ENCODE results near the gene EFCAB14. TPM values are rescaled to one million over a fixed set of nuclear protein-coding genes. Genes with fewer than 3 reads are reported as not detected.

Gene EFCAB14
- total and polyA plus RNA-seq, 10 of the 15 experiments (the other 5 are each of a cell fraction or from before 2014, with no cell fraction given): 7.8 to 66.0 (median 41.6) TPM

DNA sequence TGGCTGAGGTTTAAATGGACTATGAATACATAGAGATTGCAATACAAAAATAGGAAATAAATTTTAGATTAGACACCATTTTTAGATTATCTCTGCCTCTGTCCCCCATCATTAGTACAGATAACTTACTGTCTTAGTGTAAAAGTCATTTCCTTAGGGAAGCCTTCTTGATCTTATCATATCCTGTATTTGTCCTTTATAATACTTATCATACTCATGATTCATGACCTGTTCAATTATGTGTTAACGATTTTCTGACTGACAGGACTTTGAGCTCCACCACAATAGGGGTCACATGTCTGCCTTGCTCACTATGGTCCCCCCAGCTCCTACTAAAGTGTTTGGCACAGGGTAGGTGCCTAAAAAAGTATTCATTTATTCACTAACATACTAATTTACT is 32.7 kb downstream of the EFCAB14 start:
- H3K9me3 ChIP-seq (replicated peaks; ENCODE audit: control insufficient read depth, insufficient read depth, low read length): no peaks in the 10 kb centered on the region
- intact Hi-C loops (cut with micrococcal nuclease; ENCODE audit: unreplicated experiment): no loop called here
- FAIRE-seq (no peak), ATAC-seq (no peak), DNase-seq (ENCODE audit: low read depth, low spot score) (no peak)
- no TSS peak for BruUV-seq (replicated peaks)
- no peak overlapping the region for H3K27ac ChIP-seq (ENCODE audit: control insufficient read depth, insufficient read depth)
- SMC1A ChIA-PET (ENCODE audit: uncharacterized antibody, unreplicated experiment): interaction anchor here (0.9 to 3.1 kb wide), 3 partner anchors 10 to 21 kb away, joined by 3 to 8 read pairs (median 3); no protein-coding TSS in a partner anchor
- no peaks in the 10 kb centered on the region for H4K20me1 ChIP-seq (ENCODE audit: control insufficient read depth, insufficient read depth)
- RAD21 ChIA-PET (ENCODE audit: unreplicated experiment): no interaction called here
- POLR2A ChIA-PET: no interaction called here
- no peak overlapping the region for H3K9ac ChIP-seq (ENCODE audit: control insufficient read depth, insufficient read depth, low read length)
- CTCF ChIA-PET: interaction anchor here (1.5 kb wide), 1 partner anchor 38 kb away, joined by 3 read pairs; no protein-coding TSS in a partner anchor
- H3K4me3 ChIP-seq: no peak overlapping the region
- in situ Hi-C loops (cut with MboI): no loop called here
- no peaks in the 10 kb centered on the region for H3K4me1 ChIP-seq (ENCODE audit: control insufficient read depth, insufficient read depth, low read length)
- no peak overlapping the region for H3K4me2 ChIP-seq (ENCODE audit: control insufficient read depth, insufficient read depth)
- no peaks in the 10 kb centered on the region for H3K79me2 ChIP-seq (ENCODE audit: control insufficient read depth, insufficient read depth, low read length)
- H2AFZ ChIP-seq (ENCODE audit: control insufficient read depth, low read depth, low read length): no peak overlapping the region
- WGBS (ENCODE audit: insufficient coverage, insufficient replicate concordance, low lambda C conversion rate, missing lambda C conversion rate): 46% methylated on average over 1 of the region's 1 CpG
- no peaks in the 10 kb centered on the region for H3K27me3 ChIP-seq (replicated peaks in 1 of 2; ENCODE audit: control insufficient read depth in 2 of 2, insufficient read depth in 2 of 2, low read length in 1 of 2)
- peaks cover 16 to 43% of the 10 kb centered on the region in 2 experiments for H3K36me3 ChIP-seq (ENCODE audit: control insufficient read depth in 2 of 2, insufficient read depth in 2 of 2, low read length in 1 of 2)
- TF ChIP-seq DPF2 (IDR thresholded peaks at IDR 0.05) (no peak), STAT3 (IDR thresholded peaks at IDR 0.05; ENCODE audit: low read depth, low read length) (no peak), CBFB (IDR thresholded peaks at IDR 0.05; ENCODE audit: low read depth) (no peak), NR2F1 (conservative IDR thresholded peaks at IDR 0.05) (no peak), EZH2 (IDR thresholded peaks at IDR 0.05; ENCODE audit: borderline replicate concordance, control insufficient read depth, low read depth, low read length) (no peak), HDAC2 (IDR thresholded peaks at IDR 0.05) (no peak), MTA3 (IDR thresholded peaks at IDR 0.05; ENCODE audit: borderline replicate concordance, low read length) (no peak), POU2F2 (IDR thresholded peaks at IDR 0.05; ENCODE audit: borderline replicate concordance, low read depth, low read length) (no peak), GABPA (IDR thresholded peaks at IDR 0.05; ENCODE audit: low read depth) (no peak), IKZF1 (conservative IDR thresholded peaks at IDR 0.05) (no peak), TCF7 (IDR thresholded peaks at IDR 0.05; ENCODE audit: borderline replicate concordance) (no peak), CEBPB (IDR thresholded peaks at IDR 0.05; ENCODE audit: borderline replicate concordance in 1 of 2, low read depth in 2 of 2, low read length in 2 of 2) (no peak), ZNF24 (IDR thresholded peaks at IDR 0.05) (no peak)
- TF ChIP-seq, protein P1, sequence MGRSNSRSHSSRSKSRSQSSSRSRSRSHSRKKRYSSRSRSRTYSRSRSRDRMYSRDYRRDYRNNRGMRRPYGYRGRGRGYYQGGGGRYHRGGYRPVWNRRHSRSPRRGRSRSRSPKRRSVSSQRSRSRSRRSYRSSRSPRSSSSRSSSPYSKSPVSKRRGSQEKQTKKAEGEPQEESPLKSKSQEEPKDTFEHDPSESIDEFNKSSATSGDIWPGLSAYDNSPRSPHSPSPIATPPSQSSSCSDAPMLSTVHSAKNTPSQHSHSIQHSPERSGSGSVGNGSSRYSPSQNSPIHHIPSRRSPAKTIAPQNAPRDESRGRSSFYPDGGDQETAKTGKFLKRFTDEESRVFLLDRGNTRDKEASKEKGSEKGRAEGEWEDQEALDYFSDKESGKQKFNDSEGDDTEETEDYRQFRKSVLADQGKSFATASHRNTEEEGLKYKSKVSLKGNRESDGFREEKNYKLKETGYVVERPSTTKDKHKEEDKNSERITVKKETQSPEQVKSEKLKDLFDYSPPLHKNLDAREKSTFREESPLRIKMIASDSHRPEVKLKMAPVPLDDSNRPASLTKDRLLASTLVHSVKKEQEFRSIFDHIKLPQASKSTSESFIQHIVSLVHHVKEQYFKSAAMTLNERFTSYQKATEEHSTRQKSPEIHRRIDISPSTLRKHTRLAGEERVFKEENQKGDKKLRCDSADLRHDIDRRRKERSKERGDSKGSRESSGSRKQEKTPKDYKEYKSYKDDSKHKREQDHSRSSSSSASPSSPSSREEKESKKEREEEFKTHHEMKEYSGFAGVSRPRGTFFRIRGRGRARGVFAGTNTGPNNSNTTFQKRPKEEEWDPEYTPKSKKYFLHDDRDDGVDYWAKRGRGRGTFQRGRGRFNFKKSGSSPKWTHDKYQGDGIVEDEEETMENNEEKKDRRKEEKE (IDR thresholded peaks at IDR 0.05): no peak
- TF ChIP-seq, protein P2, sequence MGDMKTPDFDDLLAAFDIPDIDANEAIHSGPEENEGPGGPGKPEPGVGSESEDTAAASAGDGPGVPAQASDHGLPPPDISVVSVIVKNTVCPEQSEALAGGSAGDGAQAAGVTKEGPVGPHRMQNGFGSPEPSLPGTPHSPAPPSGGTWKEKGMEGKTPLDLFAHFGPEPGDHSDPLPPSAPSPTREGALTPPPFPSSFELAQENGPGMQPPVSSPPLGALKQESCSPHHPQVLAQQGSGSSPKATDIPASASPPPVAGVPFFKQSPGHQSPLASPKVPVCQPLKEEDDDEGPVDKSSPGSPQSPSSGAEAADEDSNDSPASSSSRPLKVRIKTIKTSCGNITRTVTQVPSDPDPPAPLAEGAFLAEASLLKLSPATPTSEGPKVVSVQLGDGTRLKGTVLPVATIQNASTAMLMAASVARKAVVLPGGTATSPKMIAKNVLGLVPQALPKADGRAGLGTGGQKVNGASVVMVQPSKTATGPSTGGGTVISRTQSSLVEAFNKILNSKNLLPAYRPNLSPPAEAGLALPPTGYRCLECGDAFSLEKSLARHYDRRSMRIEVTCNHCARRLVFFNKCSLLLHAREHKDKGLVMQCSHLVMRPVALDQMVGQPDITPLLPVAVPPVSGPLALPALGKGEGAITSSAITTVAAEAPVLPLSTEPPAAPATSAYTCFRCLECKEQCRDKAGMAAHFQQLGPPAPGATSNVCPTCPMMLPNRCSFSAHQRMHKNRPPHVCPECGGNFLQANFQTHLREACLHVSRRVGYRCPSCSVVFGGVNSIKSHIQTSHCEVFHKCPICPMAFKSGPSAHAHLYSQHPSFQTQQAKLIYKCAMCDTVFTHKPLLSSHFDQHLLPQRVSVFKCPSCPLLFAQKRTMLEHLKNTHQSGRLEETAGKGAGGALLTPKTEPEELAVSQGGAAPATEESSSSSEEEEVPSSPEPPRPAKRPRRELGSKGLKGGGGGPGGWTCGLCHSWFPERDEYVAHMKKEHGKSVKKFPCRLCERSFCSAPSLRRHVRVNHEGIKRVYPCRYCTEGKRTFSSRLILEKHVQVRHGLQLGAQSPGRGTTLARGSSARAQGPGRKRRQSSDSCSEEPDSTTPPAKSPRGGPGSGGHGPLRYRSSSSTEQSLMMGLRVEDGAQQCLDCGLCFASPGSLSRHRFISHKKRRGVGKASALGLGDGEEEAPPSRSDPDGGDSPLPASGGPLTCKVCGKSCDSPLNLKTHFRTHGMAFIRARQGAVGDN (IDR thresholded peaks at IDR 0.05): no peak
- TF ChIP-seq, protein P3, sequence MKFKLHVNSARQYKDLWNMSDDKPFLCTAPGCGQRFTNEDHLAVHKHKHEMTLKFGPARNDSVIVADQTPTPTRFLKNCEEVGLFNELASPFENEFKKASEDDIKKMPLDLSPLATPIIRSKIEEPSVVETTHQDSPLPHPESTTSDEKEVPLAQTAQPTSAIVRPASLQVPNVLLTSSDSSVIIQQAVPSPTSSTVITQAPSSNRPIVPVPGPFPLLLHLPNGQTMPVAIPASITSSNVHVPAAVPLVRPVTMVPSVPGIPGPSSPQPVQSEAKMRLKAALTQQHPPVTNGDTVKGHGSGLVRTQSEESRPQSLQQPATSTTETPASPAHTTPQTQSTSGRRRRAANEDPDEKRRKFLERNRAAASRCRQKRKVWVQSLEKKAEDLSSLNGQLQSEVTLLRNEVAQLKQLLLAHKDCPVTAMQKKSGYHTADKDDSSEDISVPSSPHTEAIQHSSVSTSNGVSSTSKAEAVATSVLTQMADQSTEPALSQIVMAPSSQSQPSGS (IDR thresholded peaks at IDR 0.05; ENCODE audit: low read length): no peak
- TF ChIP-seq, protein P4, sequence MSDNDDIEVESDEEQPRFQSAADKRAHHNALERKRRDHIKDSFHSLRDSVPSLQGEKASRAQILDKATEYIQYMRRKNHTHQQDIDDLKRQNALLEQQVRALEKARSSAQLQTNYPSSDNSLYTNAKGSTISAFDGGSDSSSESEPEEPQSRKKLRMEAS (IDR thresholded peaks at IDR 0.05; ENCODE audit: low read depth, low read length): no peak
